K562 (cell line): ENCODE data around the gene ARL8A. TPM values are rescaled to one million over a fixed set of nuclear protein-coding genes. Genes with fewer than 3 reads are reported as not detected.

Experiments used
- COPS2 ChIP-seq: fragments of 450-650 bp; conservative IDR thresholded peaks from 2 replicates; pipeline ENCODE4 v1.6.1; 2016; ENCODE audit warnings: mild to moderate bottlenecking, moderate library complexity
- GABPB1 ChIP-seq: sonication (generic); formaldehyde crosslinking; IDR thresholded peaks from 2 replicates; pipeline ENCODE4 v1.8.0; 2022; ENCODE audit warnings: mild to moderate bottlenecking, missing genetic modification reagents
- JUNB ChIP-seq: fragments of 450-650 bp; formaldehyde crosslinking; conservative IDR thresholded peaks from 2 replicates; pipeline ENCODE4 v1.4.0; 2020; ENCODE audit warnings: mild to moderate bottlenecking
- MBD2 ChIP-seq: sonication (generic); IDR thresholded peaks from 2 replicates; pipeline ENCODE4 v1.6.1; 2016; ENCODE audit warnings: low read depth, borderline replicate concordance
- NBN ChIP-seq: fragments of 450-650 bp; IDR thresholded peaks from 2 replicates; pipeline ENCODE4 v1.6.1; 2016; ENCODE audit warnings: low read depth, mild to moderate bottlenecking
- PCBP1 ChIP-seq: fragments of 200-400 bp; formaldehyde crosslinking; IDR thresholded peaks from 2 replicates; pipeline ENCODE4 v1.6.1; 2018; ENCODE audit warnings: mild to moderate bottlenecking, low read depth, low read length; ENCODE audit not compliant: poor library complexity, severe bottlenecking
- PCBP2 ChIP-seq: fragments of 200-400 bp; formaldehyde crosslinking; IDR thresholded peaks from 2 replicates; pipeline ENCODE4 v1.6.1; 2018; ENCODE audit warnings: low read length, low read depth, mild to moderate bottlenecking, moderate library complexity; ENCODE audit not compliant: poor library complexity, severe bottlenecking
- XRCC5 ChIP-seq: fragments of 200-400 bp; formaldehyde crosslinking; IDR thresholded peaks from 2 replicates; pipeline ENCODE4 v1.6.1; 2017; ENCODE audit warnings: low read depth, mild to moderate bottlenecking, low read length
- ZFPM2 ChIP-seq: fragments of 250-450 bp; sonication (Bioruptor Pico); IDR thresholded peaks from 2 replicates; pipeline ENCODE4 v1.5.1; 2022; ENCODE audit warnings: mild to moderate bottlenecking
- ZNF3 ChIP-seq: fragments of 250-450 bp; sonication (Bioruptor Pico); IDR thresholded peaks from 2 replicates; pipeline ENCODE4 v1.5.0; 2021; ENCODE audit warnings: mild to moderate bottlenecking, moderate library complexity
- ZNF436 ChIP-seq: fragments of 250-450, 450-650 bp; sonication (Bioruptor Pico); formaldehyde crosslinking; IDR thresholded peaks from 2 replicates; pipeline ENCODE4 v1.7.0; 2020; ENCODE audit warnings: mild to moderate bottlenecking
- ZNF717 ChIP-seq: fragments of 250-450 bp; sonication (Bioruptor Pico); IDR thresholded peaks from 2 replicates; pipeline ENCODE4 v1.5.0; 2021
- polyA plus RNA-seq, 8 experiments: library from polyadenylated mRNA; depleted of rRNA in 4 of 8; stranded (reverse) in 5 of 8; unstranded in 3 of 8; fragments of >200 nt; fragmentation: Nextera tagmentation in 2 of 8; fragmentation: Illumina TruSeq in 1 of 8; extraction: Ambion mirVana in 2 of 8; extraction: Trizol in 1 of 8; gene quantifications; 2 replicates each; pipeline versions ENCODE4 v1.2.1 to v1.2.3, GENCODE V29; 2011 to 2014; ENCODE audit warnings: inconsistent platforms in 1 of 8, missing spikeins in 1 of 8
- total RNA-seq, 7 experiments: library from RNA; depleted of rRNA in 6 of 7; stranded (reverse); fragments of >200 nt in 6 of 7; fragmentation: Illumina TruSeq in 2 of 7; extraction: Trizol in 2 of 7; gene quantifications; 2 replicates each; pipeline versions ENCODE4 v1.2.1 to v1.2.3, GENCODE V29; 2011 to 2021; ENCODE audit warnings: low replicate concordance in 1 of 7
- TF ChIP-seq, protein P1 (sequence below): fragments of 200-600 bp; sonication (generic); IDR thresholded peaks from one replicate; pipeline ENCODE4 v1.6.1; 2012; ENCODE audit warnings: mild to moderate bottlenecking, low read depth, low read length, inconsistent platforms
- TF ChIP-seq, protein P2 (sequence below): fragments of 450-650 bp; IDR thresholded peaks from 2 replicates; pipeline ENCODE4 v1.7.1; 2018; ENCODE audit warnings: mild to moderate bottlenecking, low read depth; ENCODE audit not compliant: partially characterized antibody

Gene ARL8A
- total and polyA plus RNA-seq, 9 of the 15 experiments (the other 6 are each of a cell fraction or from before 2014, with no cell fraction given): 0.17 to 27.3 (median 15.6) TPM

DNA sequence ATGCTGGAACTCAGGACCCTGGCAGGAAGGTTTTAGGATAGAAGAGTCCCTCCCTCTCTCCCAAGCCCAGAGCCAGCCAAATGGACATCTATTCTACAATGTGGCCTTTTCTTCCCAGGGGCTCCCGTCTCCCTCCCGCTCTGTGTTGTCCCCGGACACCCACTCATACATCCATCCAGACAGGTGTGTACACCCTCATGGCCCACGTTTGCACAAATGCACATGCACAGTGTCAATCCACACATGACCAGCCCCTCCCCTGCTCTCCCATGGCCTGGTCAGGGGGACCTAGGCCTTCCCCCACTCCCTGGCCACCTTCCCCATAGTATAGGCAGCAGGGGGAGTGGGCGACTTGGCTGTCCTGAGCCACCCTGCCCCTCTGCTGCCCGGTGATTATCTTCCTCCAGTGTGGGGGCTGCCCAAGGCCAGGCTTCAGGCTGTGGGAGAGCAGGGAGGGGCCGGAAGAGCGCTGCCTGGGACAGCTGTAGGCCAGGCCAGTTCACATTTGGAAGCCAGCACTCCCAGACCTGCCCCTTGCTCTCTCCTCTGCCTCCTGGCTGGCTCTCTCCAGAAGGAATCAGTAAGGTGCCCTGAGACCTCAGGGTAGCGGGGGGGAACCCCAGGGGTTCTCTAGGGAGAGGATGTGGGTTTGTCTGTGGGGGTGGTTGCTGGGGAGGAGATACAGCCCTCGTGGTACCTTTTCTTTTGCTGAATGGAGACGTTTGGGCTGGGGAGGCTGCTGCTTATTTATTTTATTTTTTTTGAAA, 19.9 kb upstream of the ARL8A start (continued):
- TF ChIP-seq, protein P1, sequence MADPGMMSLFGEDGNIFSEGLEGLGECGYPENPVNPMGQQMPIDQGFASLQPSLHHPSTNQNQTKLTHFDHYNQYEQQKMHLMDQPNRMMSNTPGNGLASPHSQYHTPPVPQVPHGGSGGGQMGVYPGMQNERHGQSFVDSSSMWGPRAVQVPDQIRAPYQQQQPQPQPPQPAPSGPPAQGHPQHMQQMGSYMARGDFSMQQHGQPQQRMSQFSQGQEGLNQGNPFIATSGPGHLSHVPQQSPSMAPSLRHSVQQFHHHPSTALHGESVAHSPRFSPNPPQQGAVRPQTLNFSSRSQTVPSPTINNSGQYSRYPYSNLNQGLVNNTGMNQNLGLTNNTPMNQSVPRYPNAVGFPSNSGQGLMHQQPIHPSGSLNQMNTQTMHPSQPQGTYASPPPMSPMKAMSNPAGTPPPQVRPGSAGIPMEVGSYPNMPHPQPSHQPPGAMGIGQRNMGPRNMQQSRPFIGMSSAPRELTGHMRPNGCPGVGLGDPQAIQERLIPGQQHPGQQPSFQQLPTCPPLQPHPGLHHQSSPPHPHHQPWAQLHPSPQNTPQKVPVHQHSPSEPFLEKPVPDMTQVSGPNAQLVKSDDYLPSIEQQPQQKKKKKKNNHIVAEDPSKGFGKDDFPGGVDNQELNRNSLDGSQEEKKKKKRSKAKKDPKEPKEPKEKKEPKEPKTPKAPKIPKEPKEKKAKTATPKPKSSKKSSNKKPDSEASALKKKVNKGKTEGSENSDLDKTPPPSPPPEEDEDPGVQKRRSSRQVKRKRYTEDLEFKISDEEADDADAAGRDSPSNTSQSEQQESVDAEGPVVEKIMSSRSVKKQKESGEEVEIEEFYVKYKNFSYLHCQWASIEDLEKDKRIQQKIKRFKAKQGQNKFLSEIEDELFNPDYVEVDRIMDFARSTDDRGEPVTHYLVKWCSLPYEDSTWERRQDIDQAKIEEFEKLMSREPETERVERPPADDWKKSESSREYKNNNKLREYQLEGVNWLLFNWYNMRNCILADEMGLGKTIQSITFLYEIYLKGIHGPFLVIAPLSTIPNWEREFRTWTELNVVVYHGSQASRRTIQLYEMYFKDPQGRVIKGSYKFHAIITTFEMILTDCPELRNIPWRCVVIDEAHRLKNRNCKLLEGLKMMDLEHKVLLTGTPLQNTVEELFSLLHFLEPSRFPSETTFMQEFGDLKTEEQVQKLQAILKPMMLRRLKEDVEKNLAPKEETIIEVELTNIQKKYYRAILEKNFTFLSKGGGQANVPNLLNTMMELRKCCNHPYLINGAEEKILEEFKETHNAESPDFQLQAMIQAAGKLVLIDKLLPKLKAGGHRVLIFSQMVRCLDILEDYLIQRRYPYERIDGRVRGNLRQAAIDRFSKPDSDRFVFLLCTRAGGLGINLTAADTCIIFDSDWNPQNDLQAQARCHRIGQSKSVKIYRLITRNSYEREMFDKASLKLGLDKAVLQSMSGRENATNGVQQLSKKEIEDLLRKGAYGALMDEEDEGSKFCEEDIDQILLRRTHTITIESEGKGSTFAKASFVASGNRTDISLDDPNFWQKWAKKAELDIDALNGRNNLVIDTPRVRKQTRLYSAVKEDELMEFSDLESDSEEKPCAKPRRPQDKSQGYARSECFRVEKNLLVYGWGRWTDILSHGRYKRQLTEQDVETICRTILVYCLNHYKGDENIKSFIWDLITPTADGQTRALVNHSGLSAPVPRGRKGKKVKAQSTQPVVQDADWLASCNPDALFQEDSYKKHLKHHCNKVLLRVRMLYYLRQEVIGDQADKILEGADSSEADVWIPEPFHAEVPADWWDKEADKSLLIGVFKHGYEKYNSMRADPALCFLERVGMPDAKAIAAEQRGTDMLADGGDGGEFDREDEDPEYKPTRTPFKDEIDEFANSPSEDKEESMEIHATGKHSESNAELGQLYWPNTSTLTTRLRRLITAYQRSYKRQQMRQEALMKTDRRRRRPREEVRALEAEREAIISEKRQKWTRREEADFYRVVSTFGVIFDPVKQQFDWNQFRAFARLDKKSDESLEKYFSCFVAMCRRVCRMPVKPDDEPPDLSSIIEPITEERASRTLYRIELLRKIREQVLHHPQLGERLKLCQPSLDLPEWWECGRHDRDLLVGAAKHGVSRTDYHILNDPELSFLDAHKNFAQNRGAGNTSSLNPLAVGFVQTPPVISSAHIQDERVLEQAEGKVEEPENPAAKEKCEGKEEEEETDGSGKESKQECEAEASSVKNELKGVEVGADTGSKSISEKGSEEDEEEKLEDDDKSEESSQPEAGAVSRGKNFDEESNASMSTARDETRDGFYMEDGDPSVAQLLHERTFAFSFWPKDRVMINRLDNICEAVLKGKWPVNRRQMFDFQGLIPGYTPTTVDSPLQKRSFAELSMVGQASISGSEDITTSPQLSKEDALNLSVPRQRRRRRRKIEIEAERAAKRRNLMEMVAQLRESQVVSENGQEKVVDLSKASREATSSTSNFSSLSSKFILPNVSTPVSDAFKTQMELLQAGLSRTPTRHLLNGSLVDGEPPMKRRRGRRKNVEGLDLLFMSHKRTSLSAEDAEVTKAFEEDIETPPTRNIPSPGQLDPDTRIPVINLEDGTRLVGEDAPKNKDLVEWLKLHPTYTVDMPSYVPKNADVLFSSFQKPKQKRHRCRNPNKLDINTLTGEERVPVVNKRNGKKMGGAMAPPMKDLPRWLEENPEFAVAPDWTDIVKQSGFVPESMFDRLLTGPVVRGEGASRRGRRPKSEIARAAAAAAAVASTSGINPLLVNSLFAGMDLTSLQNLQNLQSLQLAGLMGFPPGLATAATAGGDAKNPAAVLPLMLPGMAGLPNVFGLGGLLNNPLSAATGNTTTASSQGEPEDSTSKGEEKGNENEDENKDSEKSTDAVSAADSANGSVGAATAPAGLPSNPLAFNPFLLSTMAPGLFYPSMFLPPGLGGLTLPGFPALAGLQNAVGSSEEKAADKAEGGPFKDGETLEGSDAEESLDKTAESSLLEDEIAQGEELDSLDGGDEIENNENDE: no peak
- TF ChIP-seq GABPB1: peak; percentile 27; the same call in 1 of the 2 replicates
- TF ChIP-seq PCBP1: no peak
- TF ChIP-seq, protein P2, sequence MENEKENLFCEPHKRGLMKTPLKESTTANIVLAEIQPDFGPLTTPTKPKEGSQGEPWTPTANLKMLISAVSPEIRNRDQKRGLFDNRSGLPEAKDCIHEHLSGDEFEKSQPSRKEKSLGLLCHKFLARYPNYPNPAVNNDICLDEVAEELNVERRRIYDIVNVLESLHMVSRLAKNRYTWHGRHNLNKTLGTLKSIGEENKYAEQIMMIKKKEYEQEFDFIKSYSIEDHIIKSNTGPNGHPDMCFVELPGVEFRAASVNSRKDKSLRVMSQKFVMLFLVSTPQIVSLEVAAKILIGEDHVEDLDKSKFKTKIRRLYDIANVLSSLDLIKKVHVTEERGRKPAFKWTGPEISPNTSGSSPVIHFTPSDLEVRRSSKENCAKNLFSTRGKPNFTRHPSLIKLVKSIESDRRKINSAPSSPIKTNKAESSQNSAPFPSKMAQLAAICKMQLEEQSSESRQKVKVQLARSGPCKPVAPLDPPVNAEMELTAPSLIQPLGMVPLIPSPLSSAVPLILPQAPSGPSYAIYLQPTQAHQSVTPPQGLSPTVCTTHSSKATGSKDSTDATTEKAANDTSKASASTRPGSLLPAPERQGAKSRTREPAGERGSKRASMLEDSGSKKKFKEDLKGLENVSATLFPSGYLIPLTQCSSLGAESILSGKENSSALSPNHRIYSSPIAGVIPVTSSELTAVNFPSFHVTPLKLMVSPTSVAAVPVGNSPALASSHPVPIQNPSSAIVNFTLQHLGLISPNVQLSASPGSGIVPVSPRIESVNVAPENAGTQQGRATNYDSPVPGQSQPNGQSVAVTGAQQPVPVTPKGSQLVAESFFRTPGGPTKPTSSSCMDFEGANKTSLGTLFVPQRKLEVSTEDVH: no peak
- no peak for TF ChIP-seq ZNF436 (CRISPR knock-in tag)
- no peak for TF ChIP-seq XRCC5
- no peak for TF ChIP-seq ZNF717 (CRISPR knock-in tag)
- TF ChIP-seq ZNF3: no peak
- TF ChIP-seq JUNB: no peak
- TF ChIP-seq PCBP2: no peak
- TF ChIP-seq ZFPM2 (CRISPR knock-in tag): no peak
- no peak for TF ChIP-seq MBD2
- no peak for TF ChIP-seq COPS2
- no peak for TF ChIP-seq NBN
